IMR-90 (cell line): Measurements from ENCODE around the gene MAMLD1.

Source experiments
- BHLHE40 ChIP-seq: fragments of 150-350 bp; IDR thresholded peaks from 2 replicates; pipeline ENCODE4 v1.6.1; 2016; ENCODE audit warnings: mild to moderate bottlenecking, low read depth, low read length
- CEBPB ChIP-seq: IDR thresholded peaks from 2 replicates; pipeline ENCODE4 v1.6.1; 2012; ENCODE audit warnings: low read depth, low read length, improper control_type of control experiment
- CHD1 ChIP-seq: IDR thresholded peaks from 2 replicates; pipeline ENCODE4 v1.6.1; 2012; ENCODE audit warnings: low read depth, low read length, improper control_type of control experiment
- ELK1 ChIP-seq: fragments of 150-350 bp; IDR thresholded peaks from 2 replicates; pipeline ENCODE4 v1.6.1; 2016; ENCODE audit warnings: low read depth, mild to moderate bottlenecking, low read length, moderate library complexity, borderline replicate concordance
- MAFK ChIP-seq: IDR thresholded peaks from 2 replicates; pipeline ENCODE4 v1.6.1; 2012; ENCODE audit warnings: low read depth, low read length, improper control_type of control experiment
- MAZ ChIP-seq: IDR thresholded peaks from 2 replicates; pipeline ENCODE4 v1.6.1; 2012; ENCODE audit warnings: low read depth, mild to moderate bottlenecking, low read length, improper control_type of control experiment, moderate library complexity, borderline replicate concordance
- MXI1 ChIP-seq: IDR thresholded peaks from 2 replicates; pipeline ENCODE4 v1.6.1; 2012; ENCODE audit warnings: low read depth, mild to moderate bottlenecking, low read length, moderate library complexity, borderline replicate concordance
- POLR2A ChIP-seq: IDR thresholded peaks from 2 replicates; pipeline ENCODE4 v1.6.1; 2012; ENCODE audit warnings: mild to moderate bottlenecking, low read depth, low read length
- RFX5 ChIP-seq: IDR thresholded peaks from 2 replicates; pipeline ENCODE4 v1.8.0; 2012; ENCODE audit warnings: low read depth, mild to moderate bottlenecking, low read length, moderate library complexity
- TF ChIP-seq, protein P1 (sequence below): conservative IDR thresholded peaks from 2 replicates; pipeline ENCODE4 v1.5.1; 2012; ENCODE audit warnings: mild to moderate bottlenecking, low read depth, low read length, improper control_type of control experiment

DNA sequence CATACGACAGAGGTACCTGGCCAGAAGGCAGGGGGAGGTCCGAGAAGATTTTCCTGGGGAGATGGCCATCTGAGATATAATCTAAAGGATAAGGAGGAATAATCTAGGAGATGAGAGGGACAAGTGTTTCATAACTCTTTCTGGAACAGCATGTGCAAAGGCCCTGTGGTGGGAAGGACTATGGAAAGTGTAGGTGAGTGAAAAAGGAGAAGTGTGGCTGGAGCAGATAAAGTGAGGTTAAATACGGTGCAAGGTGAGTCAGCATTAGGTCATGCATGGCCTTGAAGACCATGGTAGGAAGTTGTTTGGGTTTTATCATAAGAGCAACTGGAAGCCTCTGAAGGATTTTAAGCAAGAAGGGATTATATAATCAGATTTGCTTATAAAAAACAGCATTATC lies 170.7 kb downstream of the MAMLD1 start:
- TF ChIP-seq POLR2A: no peak
- TF ChIP-seq CHD1: no peak
- TF ChIP-seq, protein P1, sequence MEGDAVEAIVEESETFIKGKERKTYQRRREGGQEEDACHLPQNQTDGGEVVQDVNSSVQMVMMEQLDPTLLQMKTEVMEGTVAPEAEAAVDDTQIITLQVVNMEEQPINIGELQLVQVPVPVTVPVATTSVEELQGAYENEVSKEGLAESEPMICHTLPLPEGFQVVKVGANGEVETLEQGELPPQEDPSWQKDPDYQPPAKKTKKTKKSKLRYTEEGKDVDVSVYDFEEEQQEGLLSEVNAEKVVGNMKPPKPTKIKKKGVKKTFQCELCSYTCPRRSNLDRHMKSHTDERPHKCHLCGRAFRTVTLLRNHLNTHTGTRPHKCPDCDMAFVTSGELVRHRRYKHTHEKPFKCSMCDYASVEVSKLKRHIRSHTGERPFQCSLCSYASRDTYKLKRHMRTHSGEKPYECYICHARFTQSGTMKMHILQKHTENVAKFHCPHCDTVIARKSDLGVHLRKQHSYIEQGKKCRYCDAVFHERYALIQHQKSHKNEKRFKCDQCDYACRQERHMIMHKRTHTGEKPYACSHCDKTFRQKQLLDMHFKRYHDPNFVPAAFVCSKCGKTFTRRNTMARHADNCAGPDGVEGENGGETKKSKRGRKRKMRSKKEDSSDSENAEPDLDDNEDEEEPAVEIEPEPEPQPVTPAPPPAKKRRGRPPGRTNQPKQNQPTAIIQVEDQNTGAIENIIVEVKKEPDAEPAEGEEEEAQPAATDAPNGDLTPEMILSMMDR: no peak
- TF ChIP-seq RFX5: no peak
- TF ChIP-seq MXI1: no peak
- no peak for TF ChIP-seq BHLHE40
- TF ChIP-seq ELK1: no peak
- TF ChIP-seq CEBPB: no peak
- TF ChIP-seq MAFK: no peak
- TF ChIP-seq MAZ: no peak
